ENCODE results near the gene TBC1D25.
"Not testable (repeated sequence)": the region's sequence is repeated elsewhere in the genome, so short reads cannot be mapped to it uniquely, and the experiment has no call there.

Gene TBC1D25

DNA sequence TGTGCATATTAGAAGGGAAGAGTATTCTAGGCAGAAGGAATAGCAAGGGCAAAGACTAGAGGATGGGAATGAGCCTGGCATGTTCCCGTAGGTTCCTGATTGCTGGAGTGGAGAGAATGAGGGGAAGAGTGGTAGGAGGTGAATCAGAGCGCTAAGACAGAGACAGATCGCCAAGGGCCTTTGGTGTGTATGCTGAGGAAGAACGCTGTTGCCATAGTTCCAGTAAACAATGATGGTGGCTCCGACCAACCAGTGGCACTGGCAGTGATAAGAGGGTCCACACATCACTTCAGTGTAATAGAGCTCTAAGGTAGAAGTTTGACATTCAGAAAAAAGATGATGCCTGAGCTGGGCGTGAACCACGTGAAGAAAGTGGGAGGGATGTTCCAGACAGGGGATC lies 966 bp downstream of the TBC1D25 start:
- H4K20me1 ChIP-seq (ENCODE audit: insufficient read depth, low read length) = no peaks in the 10 kb centered on the region
- TF ChIP-seq, protein P1, sequence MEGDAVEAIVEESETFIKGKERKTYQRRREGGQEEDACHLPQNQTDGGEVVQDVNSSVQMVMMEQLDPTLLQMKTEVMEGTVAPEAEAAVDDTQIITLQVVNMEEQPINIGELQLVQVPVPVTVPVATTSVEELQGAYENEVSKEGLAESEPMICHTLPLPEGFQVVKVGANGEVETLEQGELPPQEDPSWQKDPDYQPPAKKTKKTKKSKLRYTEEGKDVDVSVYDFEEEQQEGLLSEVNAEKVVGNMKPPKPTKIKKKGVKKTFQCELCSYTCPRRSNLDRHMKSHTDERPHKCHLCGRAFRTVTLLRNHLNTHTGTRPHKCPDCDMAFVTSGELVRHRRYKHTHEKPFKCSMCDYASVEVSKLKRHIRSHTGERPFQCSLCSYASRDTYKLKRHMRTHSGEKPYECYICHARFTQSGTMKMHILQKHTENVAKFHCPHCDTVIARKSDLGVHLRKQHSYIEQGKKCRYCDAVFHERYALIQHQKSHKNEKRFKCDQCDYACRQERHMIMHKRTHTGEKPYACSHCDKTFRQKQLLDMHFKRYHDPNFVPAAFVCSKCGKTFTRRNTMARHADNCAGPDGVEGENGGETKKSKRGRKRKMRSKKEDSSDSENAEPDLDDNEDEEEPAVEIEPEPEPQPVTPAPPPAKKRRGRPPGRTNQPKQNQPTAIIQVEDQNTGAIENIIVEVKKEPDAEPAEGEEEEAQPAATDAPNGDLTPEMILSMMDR (IDR thresholded peaks at IDR 0.05; ENCODE audit: low read length) = no peak
- TF ChIP-seq EZH2 (IDR thresholded peaks at IDR 0.05; ENCODE audit: borderline replicate concordance, low read length) = no peak
- peak overlapping the region; percentile 88 for H3K4me2 ChIP-seq (ENCODE audit: low read length)
- H3K9ac ChIP-seq (ENCODE audit: low read length) = peak overlapping the region; percentile 65
- peaks cover 17% of the 10 kb centered on the region for H3K4me1 ChIP-seq (ENCODE audit: insufficient read depth, low read length, severe bottlenecking)
- no peak overlapping the region for H3K27ac ChIP-seq (ENCODE audit: low read depth, low read length, poor library complexity, severe bottlenecking)
- peak overlapping the region; percentile 68 for H3K4me3 ChIP-seq (ENCODE audit: low read depth, low read length, poor library complexity, severe bottlenecking)
- no peaks in the 10 kb centered on the region for H3F3A ChIP-seq (ENCODE audit: insufficient read depth, low read length)
- peaks cover 11% of the 10 kb centered on the region; the same call in 1 of the 2 replicates for H3K36me3 ChIP-seq (ENCODE audit: insufficient read depth, low read length)
- no peaks in the 10 kb centered on the region for H3K27me3 ChIP-seq (ENCODE audit: insufficient read depth, low read length)
- H3K79me2 ChIP-seq (ENCODE audit: insufficient read depth, low read length) = no peaks in the 10 kb centered on the region
- no peaks in the 10 kb centered on the region for H3K9me3 ChIP-seq (ENCODE audit: low read length)
- H3K9me2 ChIP-seq (ENCODE audit: low read depth, low read length) = no peaks in the 10 kb centered on the region
- H2AFZ ChIP-seq (ENCODE audit: low read length) = no peak overlapping the region

DNA sequence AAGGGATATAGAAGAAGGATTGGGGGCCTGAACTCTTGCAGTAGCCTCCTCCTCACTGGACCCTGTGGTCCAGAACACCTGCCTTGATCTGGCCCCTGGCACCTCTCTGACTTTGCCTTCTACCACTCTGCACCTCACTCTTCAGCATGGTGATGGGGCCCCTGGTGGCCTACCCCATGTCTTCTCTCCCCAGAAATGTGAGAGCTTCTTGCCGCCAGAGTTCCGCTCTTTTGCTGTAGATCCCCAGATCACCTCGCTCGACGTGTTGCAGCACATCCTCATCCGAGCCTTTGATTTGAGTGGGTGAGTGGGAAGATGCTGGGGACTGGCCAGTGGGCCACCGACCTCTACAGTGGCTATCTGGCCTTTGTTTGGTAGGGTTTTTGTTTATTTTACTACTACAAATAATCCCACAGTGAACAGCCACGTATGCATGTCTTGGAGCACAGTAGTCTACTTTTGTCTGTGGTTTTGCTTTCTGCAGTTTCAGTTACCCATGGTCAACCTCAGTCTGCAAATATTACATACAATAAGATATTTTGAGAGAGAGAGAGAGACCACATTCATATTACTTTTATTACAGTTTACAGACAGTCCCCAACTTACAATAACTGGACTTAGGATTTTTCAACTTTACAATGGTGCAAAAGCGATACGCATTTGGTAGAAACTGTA lies 1.8 kb downstream of the TBC1D25 start:
- no peaks in the 10 kb centered on the region for H3K79me2 ChIP-seq (ENCODE audit: insufficient read depth, low read length)
- no peaks in the 10 kb centered on the region for H3K9me2 ChIP-seq (ENCODE audit: low read depth, low read length)
- H4K20me1 ChIP-seq (ENCODE audit: insufficient read depth, low read length) = no peaks in the 10 kb centered on the region
- H3K4me2 ChIP-seq (ENCODE audit: low read length) = peak overlapping the region; percentile 88; the same call in 1 of the 2 replicates
- TF ChIP-seq EZH2 (IDR thresholded peaks at IDR 0.05; ENCODE audit: borderline replicate concordance, low read length) = no peak
- TF ChIP-seq, protein P1 (IDR thresholded peaks at IDR 0.05; ENCODE audit: low read length) = no peak
- H3K4me1 ChIP-seq (ENCODE audit: insufficient read depth, low read length, severe bottlenecking) = peaks cover 17% of the 10 kb centered on the region
- no peak overlapping the region for H3K27ac ChIP-seq (ENCODE audit: low read depth, low read length, poor library complexity, severe bottlenecking)
- H3K4me3 ChIP-seq (ENCODE audit: low read depth, low read length, poor library complexity, severe bottlenecking) = no peak overlapping the region
- peaks cover 11% of the 10 kb centered on the region; the same call in 1 of the 2 replicates for H3K36me3 ChIP-seq (ENCODE audit: insufficient read depth, low read length)
- no peaks in the 10 kb centered on the region for H3K27me3 ChIP-seq (ENCODE audit: insufficient read depth, low read length)
- no peaks in the 10 kb centered on the region for H3K9me3 ChIP-seq (ENCODE audit: low read length)
- H3F3A ChIP-seq (ENCODE audit: insufficient read depth, low read length) = no peaks in the 10 kb centered on the region
- H3K9ac ChIP-seq (ENCODE audit: low read length) = no peak overlapping the region
- no peak overlapping the region for H2AFZ ChIP-seq (ENCODE audit: low read length)

DNA sequence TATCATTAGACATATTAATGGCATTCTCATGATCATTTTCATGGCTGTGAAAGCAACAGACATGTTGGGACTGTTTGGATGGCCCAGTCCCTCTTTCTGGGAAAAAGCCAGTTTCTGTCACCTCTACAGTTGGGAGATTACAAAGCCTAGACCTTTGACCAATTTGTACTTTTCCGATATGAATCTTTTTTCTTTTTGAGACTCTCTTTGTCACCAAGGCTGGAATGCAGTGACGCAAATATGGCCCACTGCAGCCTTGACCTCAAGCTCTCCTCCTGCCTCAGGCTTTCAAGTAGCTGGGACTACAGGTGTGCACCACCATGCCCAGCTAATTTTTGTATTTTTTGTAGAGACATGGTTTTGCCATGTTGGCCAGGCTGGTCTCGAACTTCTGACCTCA lies 9.4 kb downstream of the TBC1D25 start:
- H3K4me2 ChIP-seq (ENCODE audit: low read length) = no peak overlapping the region
- H3K4me3 ChIP-seq (ENCODE audit: low read depth, low read length, poor library complexity, severe bottlenecking) = no peak overlapping the region
- no peaks in the 10 kb centered on the region for H3K9me3 ChIP-seq (ENCODE audit: low read length)
- no peak overlapping the region for H3K27ac ChIP-seq (ENCODE audit: low read depth, low read length, poor library complexity, severe bottlenecking)
- TF ChIP-seq, protein P1 (IDR thresholded peaks at IDR 0.05; ENCODE audit: low read length) = no peak
- no peak for TF ChIP-seq EZH2 (IDR thresholded peaks at IDR 0.05; ENCODE audit: borderline replicate concordance, low read length)
- peaks cover 12% of the 10 kb centered on the region for H3K36me3 ChIP-seq (ENCODE audit: insufficient read depth, low read length)
- no peak overlapping the region for H3K9ac ChIP-seq (ENCODE audit: low read length)
- no peaks in the 10 kb centered on the region for H3K79me2 ChIP-seq (ENCODE audit: insufficient read depth, low read length)
- no peaks in the 10 kb centered on the region for H3K27me3 ChIP-seq (ENCODE audit: insufficient read depth, low read length)
- H3K4me1 ChIP-seq (ENCODE audit: insufficient read depth, low read length, severe bottlenecking) = no peaks in the 10 kb centered on the region
- no peak overlapping the region for H2AFZ ChIP-seq (ENCODE audit: low read length)
- no peaks in the 10 kb centered on the region for H3F3A ChIP-seq (ENCODE audit: insufficient read depth, low read length)
- H3K9me2 ChIP-seq (ENCODE audit: low read depth, low read length) = no peaks in the 10 kb centered on the region
- H4K20me1 ChIP-seq (ENCODE audit: insufficient read depth, low read length) = no peaks in the 10 kb centered on the region

DNA sequence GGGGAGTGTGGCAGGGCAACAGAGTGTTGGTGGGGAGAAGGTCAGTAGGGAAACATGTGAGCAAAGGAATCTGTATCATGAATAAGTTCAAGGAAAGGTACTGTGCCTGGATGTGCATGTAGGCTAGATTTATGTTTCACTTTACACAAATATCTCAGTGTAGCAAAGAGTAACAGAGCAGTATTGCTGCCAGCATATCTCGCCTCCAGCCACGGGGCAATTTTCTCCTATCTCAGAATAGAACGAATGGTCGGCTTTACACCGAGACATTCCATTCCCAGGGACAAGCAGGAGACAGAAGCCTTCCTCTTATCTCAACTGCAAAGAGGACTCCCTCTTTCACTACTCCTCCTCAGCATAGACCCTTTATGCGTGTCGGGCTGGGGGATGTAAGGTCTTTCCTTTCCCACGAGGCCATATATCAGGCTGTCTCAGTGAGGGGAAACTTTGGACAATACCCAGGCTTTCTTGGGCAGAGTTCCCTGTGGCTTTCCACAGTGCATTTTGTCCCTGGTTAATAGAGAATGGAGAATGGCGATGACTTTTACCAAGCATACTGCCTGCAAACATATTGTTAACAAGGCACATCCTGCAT lies 16.3 kb downstream of the TBC1D25 start:
- H3K9me2 ChIP-seq (ENCODE audit: low read depth, low read length); H3K9ac ChIP-seq (ENCODE audit: low read length); H4K20me1 ChIP-seq (ENCODE audit: insufficient read depth, low read length); H3K4me3 ChIP-seq (ENCODE audit: low read depth, low read length, poor library complexity, severe bottlenecking); H3K4me2 ChIP-seq (ENCODE audit: low read length); H3K9me3 ChIP-seq (ENCODE audit: low read length); H3K27me3 ChIP-seq (ENCODE audit: insufficient read depth, low read length); H3K4me1 ChIP-seq (ENCODE audit: insufficient read depth, low read length, severe bottlenecking); H3K27ac ChIP-seq (ENCODE audit: low read depth, low read length, poor library complexity, severe bottlenecking); H3F3A ChIP-seq (ENCODE audit: insufficient read depth, low read length); H3K79me2 ChIP-seq (ENCODE audit: insufficient read depth, low read length); H2AFZ ChIP-seq (ENCODE audit: low read length): not testable (repeated sequence)
- H3K36me3 ChIP-seq (ENCODE audit: insufficient read depth, low read length) = peaks cover 24% of the 10 kb centered on the region
